HS-5 (cell line): ENCODE results near the gene NXPH3.
"Not testable (repeated sequence)": the region's sequence is repeated elsewhere in the genome, so short reads cannot be mapped to it uniquely, and the experiment has no call there.

Experiments used
- DNase-seq: peaks from one replicate; pipeline ENCODE4 v3.0.0-alpha.2; 2012; ENCODE audit warnings: low read depth

NXPH3 gene

DNA sequence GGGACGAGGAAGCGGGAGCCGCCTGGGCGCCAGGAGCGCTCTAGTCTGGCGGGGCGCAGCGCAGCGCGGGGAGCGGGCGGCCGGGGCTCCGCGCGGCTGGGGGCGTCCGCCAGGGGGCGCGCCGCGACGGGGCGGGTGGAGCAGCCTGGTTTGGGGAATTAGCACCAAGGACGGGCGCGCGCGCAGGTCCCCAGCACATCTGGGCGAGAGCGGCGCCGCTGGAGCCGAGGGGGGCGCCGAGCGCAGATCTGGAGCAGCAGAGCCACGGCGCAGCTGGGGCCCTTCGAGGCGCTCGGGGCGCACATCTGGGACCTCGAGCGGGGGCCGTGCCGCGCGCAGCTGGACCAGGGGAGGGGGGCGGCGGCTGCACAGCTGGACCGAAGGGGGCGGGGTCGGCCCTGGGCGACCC, at the start of gene NXPH3:
Gene NXPH3 (plus strand): TSS at position 193 of the 409 bp plus-strand sequence. CDS start 349 bp downstream, outside the sequence.
- no peak for DNase-seq

DNA sequence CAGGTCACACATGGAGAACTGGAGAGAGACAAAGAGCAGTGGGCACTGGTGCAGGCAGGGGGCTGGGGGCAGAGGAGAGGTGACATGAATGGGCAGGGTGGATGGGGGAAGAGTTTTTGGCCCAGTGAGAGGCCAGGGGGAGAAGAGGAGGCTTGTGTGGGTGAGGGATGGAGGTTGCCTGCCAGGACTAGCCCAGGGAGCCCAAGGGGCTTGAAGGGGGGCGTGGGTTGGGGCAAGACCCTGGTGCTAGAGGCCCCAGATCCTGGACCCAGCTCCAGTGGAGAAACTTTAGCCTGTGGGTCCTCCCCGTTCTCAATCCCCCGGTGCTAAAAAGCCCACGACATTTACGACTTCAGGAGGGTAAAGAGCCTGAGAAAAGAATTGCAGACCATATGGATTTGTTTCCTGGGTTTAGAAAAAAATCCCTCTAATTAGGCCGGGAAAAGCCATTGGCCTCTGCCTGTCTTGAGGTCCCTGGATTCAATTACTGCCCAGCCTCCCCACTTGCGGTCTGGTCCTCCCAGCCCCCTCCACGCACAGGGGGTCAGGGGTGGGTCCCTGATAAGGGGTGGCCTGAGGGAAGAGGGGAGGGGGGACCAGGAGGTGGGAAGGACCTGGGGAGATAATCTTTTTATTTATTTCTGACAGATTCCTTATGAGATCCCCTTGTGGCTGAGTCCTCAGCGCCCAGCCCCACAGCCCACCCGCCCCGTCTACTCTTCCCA, 47.6 kb upstream of the NXPH3 start:
- no peak for DNase-seq

DNA sequence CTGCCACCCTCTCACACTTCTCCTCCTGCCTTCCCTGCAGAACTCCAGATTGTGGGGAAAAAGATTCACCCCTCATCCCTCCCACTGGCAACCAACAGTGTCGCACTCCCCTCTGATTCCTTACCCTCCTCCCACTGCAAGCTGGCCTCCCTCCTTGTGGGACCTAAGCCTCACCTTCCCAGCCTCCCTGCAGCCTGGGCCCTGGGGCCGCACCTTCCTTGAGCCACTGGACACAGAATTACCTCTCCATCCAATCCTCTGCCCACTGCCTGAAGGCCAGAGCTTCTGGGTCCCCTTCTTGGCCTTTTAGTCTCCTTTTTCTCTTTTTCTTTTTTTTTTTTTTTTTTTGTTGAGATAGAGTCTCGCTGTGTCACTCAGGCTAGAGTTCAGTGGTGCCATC, 46.7 kb upstream of the NXPH3 start:
- DNase-seq, result no peak

DNA sequence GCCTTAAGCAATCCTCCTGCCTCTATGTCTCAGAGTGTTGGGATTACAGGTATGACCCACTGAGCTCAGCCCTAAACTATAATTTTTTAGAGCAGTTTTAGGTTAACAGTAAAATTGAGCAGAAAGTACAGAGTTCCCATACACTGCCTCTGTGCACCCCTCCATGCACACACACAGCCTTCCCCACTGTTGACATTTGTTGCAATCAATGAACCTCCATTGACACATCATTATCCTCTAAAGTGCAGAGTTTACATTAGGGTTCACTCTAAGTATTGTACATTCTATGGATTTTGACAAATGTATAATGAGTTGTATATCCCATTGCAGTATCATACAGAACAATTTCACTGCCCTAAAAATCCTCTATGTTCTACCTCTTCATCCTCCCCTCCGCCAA, 45.6 kb upstream of the NXPH3 start:
- DNase-seq, result no peak

DNA sequence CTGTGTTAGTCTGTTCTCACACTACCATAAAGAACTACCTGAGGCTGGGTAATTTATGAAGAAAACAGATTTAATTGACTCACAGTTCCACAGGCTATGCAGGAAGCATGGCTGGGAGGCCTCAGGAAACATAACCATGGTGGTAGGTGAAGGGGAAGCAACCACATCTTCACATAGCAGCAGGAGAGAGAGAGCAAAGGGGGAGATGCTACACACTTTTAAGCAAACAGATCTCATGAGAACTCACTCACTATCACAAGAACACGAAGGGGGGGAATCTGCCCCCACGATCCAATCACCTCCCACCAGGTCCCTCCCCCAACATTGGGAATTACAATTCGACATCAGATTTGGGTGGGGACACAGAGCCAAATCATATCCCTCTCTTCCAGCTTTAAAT, 31.8 kb upstream of the NXPH3 start:
- DNase-seq, result no peak

DNA sequence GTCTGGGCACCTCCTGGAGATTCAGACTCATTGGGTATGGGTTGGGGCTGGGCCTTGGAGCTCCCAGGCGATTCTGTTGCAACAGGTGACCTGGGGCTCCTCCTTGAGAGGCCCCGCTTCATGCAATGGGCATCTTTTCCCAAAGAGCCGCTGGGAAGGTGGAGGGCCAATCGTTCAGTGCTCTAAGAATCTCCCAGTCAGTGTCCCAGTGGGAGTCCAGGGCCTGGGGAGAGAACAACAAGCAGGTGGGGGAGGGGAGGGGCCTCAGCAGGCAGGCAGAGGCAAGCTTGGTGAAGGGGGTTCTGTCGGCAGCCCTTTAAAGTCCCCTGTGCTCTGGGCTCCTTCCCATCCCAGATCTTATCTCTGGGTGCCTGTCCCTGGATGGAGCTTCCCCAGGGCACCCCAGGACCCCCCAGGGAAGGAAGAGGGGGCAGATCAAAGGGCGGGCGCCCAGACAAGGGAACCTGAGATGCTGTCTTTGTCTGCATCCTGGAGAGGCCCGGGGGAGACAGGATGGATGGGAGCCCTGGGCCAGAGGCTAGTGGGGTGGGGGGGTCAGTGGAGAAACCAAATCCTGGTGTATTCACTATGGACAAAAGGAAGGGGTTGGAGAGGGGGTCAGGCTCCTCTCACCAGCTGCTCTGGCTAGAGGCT, 30.5 kb upstream of the NXPH3 start:
- no peak for DNase-seq

DNA sequence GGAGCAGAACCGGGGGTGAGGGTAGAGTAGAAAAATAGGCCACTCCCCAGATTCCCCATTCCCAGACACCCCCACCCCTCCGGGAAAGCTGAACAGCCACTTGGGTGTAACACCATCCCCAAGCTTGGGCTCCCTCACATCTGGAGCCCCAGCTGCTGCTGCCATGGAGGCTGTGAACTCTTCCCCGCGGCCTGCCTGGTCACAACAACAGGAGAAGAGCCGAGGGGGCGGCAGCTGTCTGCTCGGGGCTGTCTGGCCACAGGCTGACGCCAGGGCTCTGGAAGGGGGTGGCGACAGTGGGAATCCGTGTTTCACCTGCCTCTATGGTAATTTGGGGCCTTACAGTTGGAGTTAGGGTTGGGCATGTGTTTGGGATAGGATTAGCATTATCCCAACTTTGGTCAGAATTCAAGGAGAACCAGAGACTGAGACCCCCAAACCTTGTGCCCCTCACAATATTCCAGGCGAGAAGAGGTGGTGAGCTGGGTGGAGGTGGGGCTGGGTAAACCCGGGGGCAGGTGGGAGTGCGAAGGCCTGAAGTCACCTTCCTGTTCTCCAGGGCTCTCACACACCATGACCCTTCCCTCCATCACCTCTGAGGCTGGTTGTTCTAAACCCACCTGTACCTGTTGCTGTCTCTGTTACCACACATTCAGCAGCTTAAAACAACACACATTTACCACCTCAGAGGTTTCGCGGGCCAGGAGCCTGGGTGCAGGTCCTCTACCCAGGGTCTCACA, 29.7 kb upstream of the NXPH3 start:
- no peak for DNase-seq

DNA sequence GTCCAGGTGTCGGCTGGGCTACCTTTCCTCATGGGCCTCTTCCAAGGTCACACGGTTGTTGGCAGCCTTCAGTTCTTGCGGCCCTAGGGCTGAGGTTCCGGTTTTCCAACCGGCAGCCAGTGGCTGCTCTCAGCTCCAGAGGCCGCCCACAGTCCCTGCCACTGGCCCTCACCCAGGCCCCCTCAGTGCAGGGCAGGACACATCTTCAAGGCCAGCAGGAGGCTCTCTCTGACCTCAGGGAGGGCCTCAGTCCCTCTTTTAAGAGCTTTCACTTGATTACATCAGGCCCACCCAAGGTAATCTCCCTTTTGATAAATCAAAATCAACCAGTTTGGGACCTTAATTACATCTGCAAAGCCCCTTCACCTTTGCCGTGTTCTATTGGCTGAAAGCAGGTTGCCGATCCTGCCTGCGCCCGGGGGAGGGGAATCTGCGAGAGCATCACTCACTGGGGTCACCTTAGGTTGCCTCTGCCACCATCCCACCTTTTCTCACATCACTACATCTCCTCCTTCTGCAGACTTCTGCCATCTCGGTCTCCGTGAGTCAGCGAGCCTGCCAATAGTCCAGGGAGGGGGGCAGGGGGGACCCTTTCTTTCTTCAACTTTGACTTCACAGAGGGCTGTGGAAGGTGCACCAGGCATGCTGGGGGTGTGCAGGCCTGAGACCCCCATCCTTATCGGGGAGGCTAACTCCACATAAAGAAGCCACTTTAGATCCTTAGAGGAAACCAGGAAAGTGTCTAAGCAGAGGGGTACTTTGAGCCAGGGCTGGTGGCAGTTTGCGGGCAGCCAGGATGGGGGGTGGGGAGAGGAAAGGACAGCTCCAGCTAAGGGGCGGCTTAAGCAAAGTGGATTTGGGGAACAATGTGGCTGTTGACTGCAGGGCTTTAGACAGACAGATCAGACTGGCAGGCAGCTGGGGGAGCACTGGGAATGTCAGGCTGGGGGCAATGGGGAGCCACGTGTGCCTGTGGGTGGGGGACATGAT, 28.8 kb upstream of the NXPH3 start:
- no peak for DNase-seq

DNA sequence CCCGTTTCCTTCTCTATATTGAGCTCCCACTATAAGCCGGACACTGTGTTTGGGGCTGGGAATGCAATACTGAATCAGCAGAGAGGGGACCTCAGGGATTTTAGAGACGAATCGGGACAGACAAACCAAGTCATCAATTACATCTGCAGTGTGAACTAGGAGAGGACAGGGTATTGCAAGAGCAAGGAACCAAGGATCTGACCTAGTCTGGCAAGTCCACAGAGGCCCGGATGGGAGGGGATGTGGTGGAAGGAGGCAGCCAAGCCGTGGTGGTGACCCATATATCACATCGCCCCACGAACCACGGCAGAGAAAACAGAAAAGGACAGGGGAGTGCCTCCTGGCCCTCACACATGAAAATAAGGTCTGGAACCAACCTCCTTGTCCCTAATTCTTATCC, 28.1 kb upstream of the NXPH3 start:
- DNase-seq, result no peak

DNA sequence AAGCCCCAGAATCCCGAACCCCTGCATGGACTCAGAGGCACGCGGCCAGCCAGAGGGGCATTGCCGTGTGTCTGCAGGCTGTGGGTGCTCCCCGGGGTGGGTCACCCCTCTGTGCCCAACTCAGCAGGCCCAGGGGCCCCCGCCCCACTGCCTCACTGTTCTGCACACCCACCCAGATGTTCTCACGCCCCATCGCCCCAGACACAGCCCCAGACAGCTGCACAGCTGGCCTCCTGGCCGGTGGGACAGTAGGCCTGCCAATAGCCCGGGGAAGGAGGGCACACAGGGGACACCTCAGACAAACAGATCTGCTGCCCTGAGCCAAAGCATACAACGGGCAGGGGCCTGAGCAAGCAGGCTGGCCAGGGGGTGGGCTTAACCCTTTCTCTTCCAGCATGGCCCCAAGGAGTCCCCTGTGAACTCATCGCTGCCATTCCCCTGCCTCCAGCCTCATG, 27.6 kb upstream of the NXPH3 start:
- no peak for DNase-seq

DNA sequence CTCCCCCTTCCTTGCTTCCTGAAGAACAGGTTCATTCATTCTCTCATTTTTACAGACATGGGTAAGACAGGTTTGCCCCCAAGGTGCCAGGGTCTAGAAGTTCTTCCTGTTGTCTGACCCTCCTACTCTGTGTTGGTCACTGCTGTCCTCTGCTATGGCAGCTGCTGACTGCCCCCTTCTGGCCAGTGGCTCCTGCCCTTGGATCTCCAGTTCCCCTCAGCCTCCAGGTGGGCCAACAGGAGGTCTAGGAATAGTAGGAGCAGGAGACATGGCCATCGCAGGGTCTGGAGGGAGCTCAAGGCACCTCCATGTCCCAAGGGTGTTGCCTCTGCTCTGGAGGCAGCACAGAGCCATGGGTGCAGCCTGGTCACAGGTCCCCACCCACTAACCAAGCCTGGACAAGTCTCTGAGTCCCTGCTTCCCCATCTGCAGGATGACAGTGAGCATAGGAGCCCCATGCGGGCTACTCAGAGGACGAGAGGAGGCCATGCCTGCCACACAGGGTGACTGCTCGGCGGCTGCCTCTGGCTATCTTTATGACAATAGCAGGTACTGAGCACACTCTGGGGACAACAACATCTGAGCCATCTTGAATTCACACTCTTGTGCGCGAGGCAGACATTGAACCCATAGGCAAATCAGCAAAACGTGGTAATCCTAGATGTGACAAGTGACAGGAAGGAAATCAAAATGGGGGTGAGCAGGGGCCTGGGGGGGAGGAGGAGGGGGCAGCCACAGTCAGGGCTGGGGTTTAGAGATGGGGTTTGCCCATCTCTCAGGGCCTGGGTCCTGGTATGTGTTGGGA, 27.0 kb upstream of the NXPH3 start:
- no peak for DNase-seq

DNA sequence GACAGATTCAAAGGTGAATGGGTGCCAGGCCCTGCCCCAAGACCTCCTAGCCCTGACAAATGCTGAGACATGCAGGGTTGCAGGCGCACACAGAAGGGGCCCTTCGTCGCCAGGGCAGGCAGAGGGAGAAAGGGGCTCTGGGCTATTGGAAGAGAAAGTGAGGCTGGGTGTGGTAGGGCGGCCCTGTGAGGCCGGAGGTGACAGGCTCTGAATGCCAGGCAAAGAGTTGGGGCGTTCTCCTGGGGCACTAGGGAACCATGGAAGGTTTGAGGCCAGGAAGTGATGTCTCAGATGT, 26.4 kb upstream of the NXPH3 start:
- DNase-seq, result no peak

DNA sequence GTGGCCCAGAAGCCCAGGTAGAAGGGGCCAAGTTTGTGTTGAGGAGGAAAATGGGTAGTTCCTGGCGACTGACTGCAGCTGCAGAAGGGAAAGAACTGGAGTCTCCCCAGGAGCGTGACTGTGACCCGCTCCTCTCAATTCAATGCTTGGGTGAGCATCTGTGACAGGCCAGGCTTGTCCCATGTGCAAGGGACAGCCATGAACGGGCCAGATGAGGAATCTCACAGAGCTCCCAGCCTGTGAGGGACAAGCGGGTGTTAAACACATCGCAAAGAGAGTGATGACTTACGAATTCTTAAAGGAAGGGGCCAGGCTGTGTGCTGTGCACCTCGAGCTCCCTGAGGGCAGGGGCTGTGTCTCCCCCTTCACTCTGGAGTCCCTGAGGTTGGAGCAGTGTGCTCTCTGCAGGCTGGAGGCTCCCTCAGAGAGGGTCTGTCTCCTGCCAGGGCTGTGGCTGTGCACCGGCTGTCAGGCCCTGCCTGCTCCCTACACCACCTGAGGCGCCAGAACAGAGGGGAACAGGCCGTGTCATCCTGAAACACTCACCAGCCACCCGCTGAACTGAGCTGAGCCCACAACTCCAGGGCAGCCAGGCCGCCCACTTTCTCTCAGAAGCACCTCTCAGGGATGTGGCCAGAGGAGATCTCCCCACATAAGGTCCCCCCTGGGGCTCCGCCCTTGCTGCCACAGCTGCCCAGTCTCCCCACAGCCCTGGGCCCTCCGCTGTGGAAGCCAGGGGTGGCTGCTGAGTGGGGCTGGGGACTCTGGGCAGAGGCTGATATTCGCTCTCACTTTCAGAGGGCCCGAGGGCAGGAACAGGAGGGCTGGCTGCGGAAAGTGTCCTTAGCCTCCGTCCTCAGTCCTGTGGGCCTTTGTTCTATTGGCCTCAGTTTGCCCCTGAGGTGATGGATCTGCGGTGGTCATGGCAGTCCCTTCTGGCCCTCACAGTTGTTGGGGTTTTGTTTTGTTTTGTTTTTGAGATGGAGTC, 25.7 kb upstream of the NXPH3 start:
- DNase-seq, result no peak

DNA sequence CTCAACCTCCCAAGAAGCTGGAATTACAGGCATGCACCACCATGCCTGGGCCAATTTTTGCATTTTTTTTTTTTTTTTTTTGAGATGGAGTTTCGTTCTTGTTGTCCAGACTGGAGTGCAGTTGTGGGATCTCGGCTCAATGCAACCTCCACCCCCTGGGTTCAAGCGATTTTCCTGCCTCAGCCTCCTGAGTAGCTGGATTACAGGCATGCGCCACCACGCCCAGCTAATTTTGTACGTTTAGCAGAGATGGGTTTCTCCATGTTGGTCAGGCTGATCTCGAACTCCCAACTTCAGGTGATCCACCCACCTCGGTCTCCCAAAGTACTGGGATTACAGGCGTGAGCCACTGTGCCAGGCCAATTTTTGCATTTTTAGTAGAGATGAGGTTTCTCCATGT, 24.9 kb upstream of the NXPH3 start:
- DNase-seq, result not testable (repeated sequence)

DNA sequence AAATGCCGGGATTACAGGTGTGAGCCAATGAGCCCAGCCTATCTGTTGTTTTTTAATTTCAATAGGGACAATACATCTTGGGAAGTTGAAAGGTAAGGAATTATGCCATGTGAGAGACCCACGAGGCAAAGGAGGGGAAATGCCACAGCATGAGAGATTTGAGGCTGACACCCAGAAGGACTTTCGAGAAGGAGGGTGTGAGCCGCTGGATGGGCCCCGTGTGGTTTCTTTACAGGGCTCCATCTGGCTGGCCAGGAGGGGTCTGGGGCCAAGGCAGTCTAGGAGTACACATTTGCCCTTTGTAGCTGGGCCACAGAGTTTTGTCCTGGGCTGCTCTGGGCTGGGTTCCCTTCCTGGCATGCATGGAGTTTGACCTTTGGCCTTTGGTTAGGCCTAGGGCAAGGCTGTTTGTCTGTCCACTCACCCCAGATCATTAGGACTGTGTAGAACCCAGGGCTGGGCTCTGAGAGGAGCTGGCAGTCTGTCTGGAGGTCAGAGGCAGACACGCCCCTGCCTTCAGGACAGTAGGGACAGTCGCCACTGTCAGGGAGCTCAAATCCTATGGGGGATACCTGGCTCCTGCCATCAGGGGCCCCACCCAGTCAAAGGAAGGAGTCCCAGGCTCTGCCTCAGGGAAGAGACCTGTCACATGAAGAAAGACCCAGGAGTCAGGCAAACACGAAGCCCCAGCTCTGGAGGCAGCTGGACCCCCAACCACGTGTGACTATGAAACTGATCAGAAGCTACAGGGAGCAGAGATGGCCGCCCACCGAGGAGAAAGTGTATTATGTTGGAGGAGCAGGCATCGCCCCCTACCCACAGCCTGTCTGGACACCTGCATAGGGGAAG, 24.2 kb upstream of the NXPH3 start:
- no peak for DNase-seq

DNA sequence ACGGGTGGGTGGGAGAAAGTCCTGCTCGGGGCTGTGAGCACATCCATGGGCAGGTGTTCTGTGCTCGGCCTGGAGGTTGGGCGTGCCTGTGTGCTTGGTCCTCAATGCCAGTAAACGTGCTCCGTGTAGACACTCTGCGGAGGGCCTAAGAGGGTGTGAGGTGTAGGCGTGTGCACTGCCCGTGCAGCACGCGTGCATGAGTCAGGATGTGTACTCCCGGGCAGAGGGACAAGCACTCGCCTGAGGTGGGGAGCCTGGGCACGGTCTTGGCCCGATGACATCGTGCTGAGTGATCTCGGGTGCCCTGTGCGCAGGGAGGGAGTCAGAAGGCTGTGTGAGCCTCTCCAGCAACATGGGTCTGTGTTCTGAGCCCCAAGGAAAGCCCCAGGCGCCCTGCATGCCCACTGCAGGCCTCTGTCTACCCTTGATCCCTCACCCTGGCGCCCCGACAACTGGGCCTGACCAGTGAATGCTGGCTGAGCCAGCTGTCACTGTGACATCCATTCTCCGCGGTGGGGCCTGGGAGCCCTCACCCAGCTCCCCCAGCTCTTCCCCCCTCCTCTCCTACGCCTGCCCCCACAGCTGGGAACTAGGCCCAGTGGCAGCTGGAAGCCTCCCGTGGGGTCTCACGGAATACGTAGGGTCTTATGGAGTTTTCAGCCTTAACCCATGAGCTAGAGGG, 23.5 kb upstream of the NXPH3 start:
- no peak for DNase-seq

DNA sequence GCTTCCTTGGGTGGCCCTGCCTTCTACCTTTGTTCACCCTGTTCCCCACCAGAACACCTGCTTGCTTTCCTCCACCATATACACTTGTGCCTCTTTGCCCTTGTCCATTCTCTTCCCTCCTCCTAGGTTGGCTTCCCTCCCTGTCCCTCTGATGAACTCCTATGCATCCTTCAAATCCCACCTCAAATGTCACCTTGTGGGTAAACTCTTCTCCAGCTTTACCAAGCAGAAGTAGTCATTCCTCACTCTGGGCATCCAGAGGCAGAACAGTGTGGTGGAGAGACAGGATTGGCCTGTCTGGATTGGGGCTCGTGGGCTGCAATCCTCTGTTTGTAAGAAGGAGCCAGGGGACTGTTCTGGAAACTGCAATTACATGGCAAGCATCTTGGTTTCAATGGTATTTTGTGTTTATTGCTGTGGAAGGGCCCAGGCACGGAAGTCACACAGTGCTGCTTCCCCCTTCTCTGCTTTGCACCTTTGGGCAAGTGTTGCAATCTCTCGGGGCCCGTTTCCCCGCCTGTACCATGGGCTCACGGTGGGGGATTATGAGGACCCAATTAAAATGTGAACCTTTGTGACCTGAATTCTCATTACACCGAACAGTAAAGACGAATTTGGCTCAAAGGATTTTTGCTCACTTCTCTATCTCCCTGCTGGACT, 21.9 kb upstream of the NXPH3 start:
- no peak for DNase-seq
